Left renal cortex interstitium (tissue), 4 donors: Measurements from ENCODE around the gene EFL1. TPM values are rescaled to one million over a fixed set of nuclear protein-coding genes. Genes with fewer than 3 reads are reported as not detected.
"Not testable (repeated sequence)": the region's sequence is repeated elsewhere in the genome, so short reads cannot be mapped to it uniquely, and the experiment has no call there.

Experiments used
- DNase-seq, 4 donors: peaks; one replicate each; pipeline ENCODE4 v3.0.0-alpha.2; 2013; ENCODE audit warnings: low read depth in 4 of 4, low spot score in 2 of 4, missing footprints in 1 of 4
- polyA plus RNA-seq, 4 donors: library from polyadenylated mRNA; unstranded; fragments of 120-200 nt; gene quantifications; one replicate each; pipeline ENCODE4 v1.2.1, GENCODE V29; 2013; ENCODE audit not compliant: insufficient read length in 4 of 4

Gene EFL1
- polyA plus RNA-seq, 4 donors: 19.3 to 26.5 (median 20.9) TPM

- DNase-seq: not testable (repeated sequence)
These were observed 19.9 kb upstream of the EFL1 start for GRCh38 chr15:82282386-82282785.

GRCh38 chr15:82281276-82281675 lies 18.7 kb upstream of the EFL1 start:
- not testable (repeated sequence) for DNase-seq

GRCh38 chr15:82275410-82275809 lies 12.9 kb upstream of the EFL1 start:
- DNase-seq: no peak

- DNase-seq: no peak
These were observed 9.6 kb upstream of the EFL1 start for GRCh38 chr15:82272154-82272553.

- DNase-seq: not testable (repeated sequence)
These were observed 5.9 kb upstream of the EFL1 start for GRCh38 chr15:82268454-82268853.

GRCh38 chr15:82267137-82267536 lies 4.6 kb upstream of the EFL1 start:
- DNase-seq: not testable (repeated sequence)

- DNase-seq: no peak
These were observed 816 bp upstream of the EFL1 start for GRCh38 chr15:82263350-82263749.

GRCh38 chr15:82261566-82262421 lies 740 bp downstream of the EFL1 start:
- peak in 2 of 4 donors; percentile 10 to 17 for DNase-seq

GRCh38 chr15:82248261-82248660 lies 14.3 kb downstream of the EFL1 start:
- not testable (repeated sequence) for DNase-seq

- not testable (repeated sequence) for DNase-seq
These were observed 16.6 kb downstream of the EFL1 start for GRCh38 chr15:82245956-82246355.

- not testable (repeated sequence) for DNase-seq
These were observed 18.9 kb downstream of the EFL1 start for GRCh38 chr15:82243644-82244043.

GRCh38 chr15:82241836-82242499 lies 20.6 kb downstream of the EFL1 start:
- not testable (repeated sequence) for DNase-seq

GRCh38 chr15:82239685-82240391 lies 22.7 kb downstream of the EFL1 start:
- no peak for DNase-seq

- DNase-seq: not testable (repeated sequence)
These were observed 24.5 kb downstream of the EFL1 start for GRCh38 chr15:82237944-82238534.

- no peak for DNase-seq
These were observed 30.7 kb downstream of the EFL1 start for GRCh38 chr15:82231842-82232241.

- no peak for DNase-seq
These were observed 31.3 kb downstream of the EFL1 start for GRCh38 chr15:82231233-82231632.

- no peak for DNase-seq
These were observed 33.8 kb downstream of the EFL1 start for GRCh38 chr15:82228750-82229149.

GRCh38 chr15:82221535-82221934 lies 41.0 kb downstream of the EFL1 start:
- DNase-seq: not testable (repeated sequence)

- DNase-seq: not testable (repeated sequence)
These were observed 46.4 kb downstream of the EFL1 start for GRCh38 chr15:82216092-82216491.

GRCh38 chr15:82212201-82212600 lies 50.3 kb downstream of the EFL1 start:
- not testable (repeated sequence) for DNase-seq
